ENCODE measurements around the gene BIN1.

The BIN1 gene

GRCh38 chr2:127060264-127060945 is 46.5 kb downstream of the BIN1 start:
- no peak for DNase-seq (ENCODE audit: low read depth in 2 of 2)

GRCh38 chr2:127059559-127059958 is 47.4 kb downstream of the BIN1 start:
- no peak for DNase-seq (ENCODE audit: low read depth in 2 of 2)

- no peak for DNase-seq (ENCODE audit: low read depth in 2 of 2)
These were observed 48.1 kb downstream of the BIN1 start for GRCh38 chr2:127058954-127059252.

GRCh38 chr2:127058246-127058953 is 48.6 kb downstream of the BIN1 start:
- no peak for DNase-seq (ENCODE audit: low read depth in 2 of 2)

GRCh38 chr2:127057371-127058245 is 49.3 kb downstream of the BIN1 start:
- no peak for DNase-seq (ENCODE audit: low read depth in 2 of 2)

- DNase-seq (ENCODE audit: low read depth in 2 of 2), result no peak
These were observed 50.2 kb downstream of the BIN1 start for GRCh38 chr2:127056631-127057370.

GRCh38 chr2:127056086-127056485 is 50.9 kb downstream of the BIN1 start:
- no peak for DNase-seq (ENCODE audit: low read depth in 2 of 2)

- DNase-seq (ENCODE audit: low read depth in 2 of 2), result no peak
These were observed 51.2 kb downstream of the BIN1 start for GRCh38 chr2:127055786-127056076.

GRCh38 chr2:127054996-127055785 is 51.8 kb downstream of the BIN1 start:
- DNase-seq (ENCODE audit: low read depth in 2 of 2), result no peak

GRCh38 chr2:127054604-127054930 is 52.4 kb downstream of the BIN1 start:
- no peak for DNase-seq (ENCODE audit: low read depth in 2 of 2)

- DNase-seq (ENCODE audit: low read depth in 2 of 2), result no peak
These were observed 53.0 kb downstream of the BIN1 start for GRCh38 chr2:127053731-127054603.

- DNase-seq (ENCODE audit: low read depth in 2 of 2), result no peak
These were observed 53.9 kb downstream of the BIN1 start for GRCh38 chr2:127052771-127053691.

GRCh38 chr2:127052057-127052770 is 54.7 kb downstream of the BIN1 start:
- no peak for DNase-seq (ENCODE audit: low read depth in 2 of 2)

- DNase-seq (ENCODE audit: low read depth in 2 of 2), result no peak
These were observed 55.6 kb downstream of the BIN1 start for GRCh38 chr2:127051116-127052056.

GRCh38 chr2:127050803-127051115 is 56.2 kb downstream of the BIN1 start:
- no peak for DNase-seq (ENCODE audit: low read depth in 2 of 2)

- DNase-seq (ENCODE audit: low read depth in 2 of 2), result peak; percentile 24 to 29
These were observed 56.8 kb downstream of the BIN1 start for GRCh38 chr2:127049927-127050802.
